Sigmoid colon (tissue), 7 donors: Measurements from ENCODE around the gene NDUFA6. TPM values are rescaled to one million over a fixed set of nuclear protein-coding genes. Genes with fewer than 3 reads are reported as not detected.
A peak's percentile ranks its signal among the peaks of the same experiment; 100 is the strongest.

Source experiments
- DNase-seq: peaks from one replicate; pipeline ENCODE4 v3.0.0-alpha.2; 2019
- H3K27ac ChIP-seq, 4 donors: fragments of 200-600 bp; sonication (generic); one replicate each; pipeline ENCODE4 v1.5.1; 2016 to 2019; ENCODE audit warnings: mild to moderate bottlenecking in 1 of 4
- H3K27me3 ChIP-seq, 3 donors: fragments of 200-600 bp; sonication (generic); one replicate each; pipeline ENCODE4 v1.5.1; 2019; ENCODE audit warnings: mild to moderate bottlenecking in 1 of 3
- H3K36me3 ChIP-seq, 4 donors: fragments of 200-600 bp; sonication (generic); one replicate each; pipeline ENCODE4 v1.5.1; 2016 to 2019
- H3K4me1 ChIP-seq, 4 donors: fragments of 200-600 bp; sonication (generic); one replicate each; pipeline ENCODE4 v1.5.1; 2017 to 2019
- H3K4me3 ChIP-seq, 4 donors: fragments of 200-600 bp; sonication (generic); one replicate each; pipeline ENCODE4 v1.5.1; 2017 to 2019; ENCODE audit warnings: mild to moderate bottlenecking in 2 of 4, moderate library complexity in 1 of 4
- H3K9me3 ChIP-seq, 4 donors: fragments of 200-600 bp in 3 of 4; sonication (generic) in 3 of 4; one replicate each; pipeline versions ENCODE4 v1.5.1 to v1.6.1; 2013 to 2019
- CTCF ChIP-seq, 4 experiments: fragments of 450-650 bp in 3 of 4; fragments of 200-600 bp in 1 of 4; IDR thresholded peaks; one replicate each; pipeline ENCODE4 v1.5.1; 2016 to 2019; ENCODE audit warnings: antibody characterized with exemption in 4 of 4, mild to moderate bottlenecking in 3 of 4, moderate library complexity in 2 of 4
- EP300 ChIP-seq, 4 donors: sonication (generic); formaldehyde crosslinking; IDR thresholded peaks; one replicate each; pipeline ENCODE4 v1.6.1; 2017; ENCODE audit warnings: antibody characterized with exemption in 4 of 4
- POLR2A ChIP-seq, 2 donors: fragments of 450-650 bp; IDR thresholded peaks; one replicate each; pipeline ENCODE4 v1.6.1; 2016; ENCODE audit warnings: antibody characterized with exemption in 2 of 2, mild to moderate bottlenecking in 2 of 2, moderate library complexity in 2 of 2
- POLR2AphosphoS5 ChIP-seq, 4 donors: sonication (generic); formaldehyde crosslinking; IDR thresholded peaks; one replicate each; pipeline ENCODE4 v1.6.1; 2017; ENCODE audit warnings: antibody characterized with exemption in 4 of 4
- WGBS, 2 donors: extraction: QIAGEN DNeasy Blood & Tissue Kit; methylation state at CpG; one replicate each; pipeline ENCODE4 v1.1.7; 2013; 5-methylcytosine and 5-hydroxymethylcytosine counted together
- intact Hi-C: fragments of 100-400 bp; cut with DNase I; formaldehyde crosslinking; loops from one replicate; pipeline ENCODE4 v1.15.1; 2023
- polyA plus RNA-seq, 3 donors: library from polyadenylated mRNA; stranded (reverse); fragments of 200-250 nt; gene quantifications; one replicate each; pipeline ENCODE4 v1.2.3, GENCODE V29; 2013
- total RNA-seq, 4 donors: library from RNA; depleted of rRNA; stranded (reverse); fragments of >200 nt; gene quantifications; one replicate each; pipeline ENCODE4 v1.1.0, GENCODE V29; 2016
- donor health status: healthy with polysubstance abuse.
- donor health status: Bipolar disorder and iron deficiency.
- donor health status: healthy.

The NDUFA6 gene
- total and polyA plus RNA-seq, 7 donors: 61.8 to 248 (median 104) TPM

GRCh38 chr22:42086051-42086450, 4.5 kb downstream of the NDUFA6 start:
- no peaks in the 10 kb centered on the region for H3K9me3 ChIP-seq
- H3K27me3 ChIP-seq: no peaks in the 10 kb centered on the region
- intact Hi-C loops: no loop called here
- H3K4me1 ChIP-seq: peaks cover 0 to 27% (median 23%) of the 10 kb centered on the region in 4 donors
- H3K36me3 ChIP-seq: peaks cover 0 to 54% (median 29%) of the 10 kb centered on the region in 4 donors
- no peak overlapping the region for H3K27ac ChIP-seq
- 71 to 81% methylated on average over 6 of the region's 6 CpGs for WGBS, 2 donors
- TF ChIP-seq CTCF (IDR thresholded peaks at IDR 0.05): no peak
- no peak for TF ChIP-seq POLR2AphosphoS5 (IDR thresholded peaks at IDR 0.05)
- no peak for TF ChIP-seq POLR2A (IDR thresholded peaks at IDR 0.05)
- no peak for TF ChIP-seq EP300 (IDR thresholded peaks at IDR 0.05)
- H3K4me3 ChIP-seq: no peak overlapping the region
- DNase-seq: no peak

- no peaks in the 10 kb centered on the region for H3K27me3 ChIP-seq
- peaks cover 0 to 54% (median 29%) of the 10 kb centered on the region in 4 donors for H3K36me3 ChIP-seq
Measured at GRCh38 chr22:42084874-42085273, 5.7 kb downstream of the NDUFA6 start.

GRCh38 chr22:42083119-42083518, 7.5 kb downstream of the NDUFA6 start:
- intact Hi-C loops: no loop called here

More at GRCh38 chr22:42084874-42085273, 5.7 kb downstream of the NDUFA6 start:
- TF ChIP-seq EP300 (IDR thresholded peaks at IDR 0.05): no peak
- no peak for TF ChIP-seq POLR2A (IDR thresholded peaks at IDR 0.05)
- TF ChIP-seq POLR2AphosphoS5 (IDR thresholded peaks at IDR 0.05): no peak
- TF ChIP-seq CTCF (IDR thresholded peaks at IDR 0.05): no peak
- 92 to 96% methylated on average over 8 of the region's 8 CpGs for WGBS, 2 donors
- no peak for DNase-seq
- H3K4me1 ChIP-seq: peaks cover 0 to 34% (median 28%) of the 10 kb centered on the region in 4 donors
- intact Hi-C loops: no loop called here
- H3K4me3 ChIP-seq: no peak overlapping the region
- H3K27ac ChIP-seq: no peak overlapping the region
- H3K9me3 ChIP-seq: no peaks in the 10 kb centered on the region

GRCh38 chr22:42080287-42080686, 10.3 kb downstream of the NDUFA6 start:
- H3K27ac ChIP-seq: peak overlapping the region; percentile 93 to 99 (median 98)
- H3K9me3 ChIP-seq: no peaks in the 10 kb centered on the region
- TF ChIP-seq POLR2A (IDR thresholded peaks at IDR 0.05) (no peak), CTCF (IDR thresholded peaks at IDR 0.05) (no peak), EP300 (IDR thresholded peaks at IDR 0.05) (no peak), POLR2AphosphoS5 (IDR thresholded peaks at IDR 0.05) (no peak)
- H3K36me3 ChIP-seq: peaks cover 4 to 56% (median 20%) of the 10 kb centered on the region in 4 donors
- 1 to 2% methylated on average over 14 of the region's 14 CpGs for WGBS, 2 donors
- no peaks in the 10 kb centered on the region for H3K27me3 ChIP-seq
- peaks cover 0 to 41% (median 32%) of the 10 kb centered on the region in 4 donors for H3K4me1 ChIP-seq
- peak overlapping the region; percentile 61 to 68 (median 63) for H3K4me3 ChIP-seq
- no peak for DNase-seq
- intact Hi-C loops: loop anchor here (1.0 kb wide), 1 partner anchor 10 kb away; the partner anchor contains the start of gene NDUFA6

More at GRCh38 chr22:42083119-42083518, 7.5 kb downstream of the NDUFA6 start:
- peaks cover 0 to 54% (median 29%) of the 10 kb centered on the region in 4 donors for H3K36me3 ChIP-seq
- no peak overlapping the region for H3K4me3 ChIP-seq
- H3K9me3 ChIP-seq: no peaks in the 10 kb centered on the region
- TF ChIP-seq CTCF (IDR thresholded peaks at IDR 0.05): no peak
- no peak for TF ChIP-seq EP300 (IDR thresholded peaks at IDR 0.05)
- TF ChIP-seq POLR2AphosphoS5 (IDR thresholded peaks at IDR 0.05): no peak
- TF ChIP-seq POLR2A (IDR thresholded peaks at IDR 0.05): no peak
- DNase-seq: no peak
- no peak overlapping the region for H3K27ac ChIP-seq
- 83 to 86% methylated on average over 4 of the region's 4 CpGs for WGBS, 2 donors
- H3K4me1 ChIP-seq: peaks cover 0 to 33% (median 25%) of the 10 kb centered on the region in 4 donors
- no peaks in the 10 kb centered on the region for H3K27me3 ChIP-seq
